Tibial nerve (tissue), 4 donors: ENCODE results near the gene PILRB. TPM values are rescaled to one million over a fixed set of nuclear protein-coding genes. Genes with fewer than 3 reads are reported as not detected.
A peak's percentile ranks its signal among the peaks of the same experiment; 100 is the strongest.
"Not testable (repeated sequence)": the region's sequence is repeated elsewhere in the genome, so short reads cannot be mapped to it uniquely, and the experiment has no call there.

Experiments
- DNase-seq, 2 donors: peaks; one replicate each; pipeline ENCODE4 v3.0.0-alpha.2; 2019; ENCODE audit warnings: low spot score in 2 of 2
- H3K27ac ChIP-seq, 4 donors: fragments of 200-600 bp; sonication (generic) in 3 of 4; one replicate each; pipeline ENCODE4 v1.5.1; 2017 to 2019; ENCODE audit warnings: mild to moderate bottlenecking in 1 of 4
- H3K27me3 ChIP-seq, 2 donors: fragments of 200-600 bp; sonication (generic) in 1 of 2; one replicate each; pipeline versions ENCODE4 v1.5.1 to v1.6.0; 2017 to 2019
- H3K36me3 ChIP-seq, 3 donors: fragments of 200-600 bp; sonication (generic); one replicate each; pipeline ENCODE4 v1.5.1; 2018 to 2019
- H3K4me1 ChIP-seq, 4 donors: fragments of 200-600 bp; sonication (generic) in 3 of 4; one replicate each; pipeline ENCODE4 v1.5.1; 2017 to 2019
- H3K4me3 ChIP-seq, 4 donors: fragments of 200-600 bp; sonication (generic) in 3 of 4; one replicate each; pipeline ENCODE4 v1.5.1; 2017 to 2019; ENCODE audit warnings: mild to moderate bottlenecking in 1 of 4, moderate library complexity in 1 of 4
- H3K9me3 ChIP-seq, 4 donors: fragments of 200-600 bp; sonication (generic) in 3 of 4; one replicate each; pipeline ENCODE4 v1.5.1; 2017 to 2019
- EP300 ChIP-seq, 2 donors: sonication (generic); formaldehyde crosslinking; IDR thresholded peaks; one replicate each; pipeline ENCODE4 v1.6.1; 2017; ENCODE audit warnings: antibody characterized with exemption in 2 of 2, mild to moderate bottlenecking in 1 of 2
- POLR2A ChIP-seq, 2 donors: fragments of 450-650 bp; IDR thresholded peaks; one replicate each; pipeline ENCODE4 v1.6.1; 2017; ENCODE audit warnings: antibody characterized with exemption in 2 of 2, mild to moderate bottlenecking in 2 of 2, moderate library complexity in 2 of 2
- WGBS, 2 donors: methylation state at CpG; one replicate each; pipeline ENCODE4 v1.1.5; 2018; 5-methylcytosine and 5-hydroxymethylcytosine counted together
- total RNA-seq, 4 donors: library from RNA; depleted of rRNA; stranded (reverse); fragments of >200 nt; gene quantifications; one replicate each; pipeline ENCODE4 v1.1.0, GENCODE V29; 2016
- TF ChIP-seq, protein P1 (sequence below), 5 experiments: fragments of 200-600 bp in 3 of 5; fragments of 450-650 bp in 2 of 5; sonication (generic) in 3 of 5; IDR thresholded peaks; one replicate each; pipeline ENCODE4 v1.5.1; 2016 to 2019; ENCODE audit warnings: antibody characterized with exemption in 5 of 5, mild to moderate bottlenecking in 3 of 5, moderate library complexity in 2 of 5

PILRB gene
- 100 to 1,000 TPM; 107 to 152 (median 132) TPM for total RNA-seq

DNA sequence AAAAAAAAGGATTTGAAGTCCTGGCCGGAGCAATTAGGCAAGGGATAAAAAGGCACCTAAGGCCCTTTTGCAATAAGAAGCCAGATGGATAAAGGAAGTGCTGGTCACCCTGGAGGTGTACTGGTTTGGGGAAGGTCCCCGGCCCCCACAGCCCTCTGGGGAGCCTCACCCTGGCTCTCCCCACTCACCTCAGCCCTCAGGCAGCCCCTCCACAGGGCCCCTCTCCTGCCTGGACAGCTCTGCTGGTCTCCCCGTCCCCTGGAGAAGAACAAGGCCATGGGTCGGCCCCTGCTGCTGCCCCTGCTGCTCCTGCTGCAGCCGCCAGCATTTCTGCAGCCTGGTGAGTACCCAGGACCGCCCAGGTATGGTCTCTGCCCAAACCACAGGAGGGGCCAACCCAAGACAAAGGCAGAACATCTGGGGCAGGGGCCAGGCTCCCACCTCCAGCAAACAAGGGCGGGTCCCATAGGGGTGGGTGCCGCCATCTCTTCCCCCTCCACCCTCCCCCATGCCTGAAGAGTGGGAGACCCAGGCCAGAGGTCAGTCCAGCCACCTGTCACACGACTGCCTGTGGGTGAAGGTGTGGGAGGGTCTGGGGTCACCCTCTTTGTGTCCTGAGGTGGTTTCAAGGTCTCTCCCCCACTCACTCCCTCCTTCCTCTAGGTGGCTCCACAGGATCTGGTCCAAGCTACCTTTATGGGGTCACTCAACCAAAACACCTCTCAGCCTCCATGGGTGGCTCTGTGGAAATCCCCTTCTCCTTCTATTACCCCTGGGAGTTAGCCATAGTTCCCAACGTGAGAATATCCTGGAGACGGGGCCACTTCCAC is at the start of gene PILRB:
Gene PILRB (plus strand): TSS at position 91 of the 830 bp plus-strand sequence. CDS start 186 bp downstream, at position 277.
- DNase-seq: no peak
- WGBS, 2 donors: 80 to 82% methylated on average over 11 of the region's 11 CpGs
- TF ChIP-seq POLR2A (IDR thresholded peaks at IDR 0.05) (no peak), EP300 (IDR thresholded peaks at IDR 0.05) (no peak)
- TF ChIP-seq, protein P1, sequence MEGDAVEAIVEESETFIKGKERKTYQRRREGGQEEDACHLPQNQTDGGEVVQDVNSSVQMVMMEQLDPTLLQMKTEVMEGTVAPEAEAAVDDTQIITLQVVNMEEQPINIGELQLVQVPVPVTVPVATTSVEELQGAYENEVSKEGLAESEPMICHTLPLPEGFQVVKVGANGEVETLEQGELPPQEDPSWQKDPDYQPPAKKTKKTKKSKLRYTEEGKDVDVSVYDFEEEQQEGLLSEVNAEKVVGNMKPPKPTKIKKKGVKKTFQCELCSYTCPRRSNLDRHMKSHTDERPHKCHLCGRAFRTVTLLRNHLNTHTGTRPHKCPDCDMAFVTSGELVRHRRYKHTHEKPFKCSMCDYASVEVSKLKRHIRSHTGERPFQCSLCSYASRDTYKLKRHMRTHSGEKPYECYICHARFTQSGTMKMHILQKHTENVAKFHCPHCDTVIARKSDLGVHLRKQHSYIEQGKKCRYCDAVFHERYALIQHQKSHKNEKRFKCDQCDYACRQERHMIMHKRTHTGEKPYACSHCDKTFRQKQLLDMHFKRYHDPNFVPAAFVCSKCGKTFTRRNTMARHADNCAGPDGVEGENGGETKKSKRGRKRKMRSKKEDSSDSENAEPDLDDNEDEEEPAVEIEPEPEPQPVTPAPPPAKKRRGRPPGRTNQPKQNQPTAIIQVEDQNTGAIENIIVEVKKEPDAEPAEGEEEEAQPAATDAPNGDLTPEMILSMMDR (IDR thresholded peaks at IDR 0.05): no peak
- Histone ChIP-seq H3K36me3 (peaks cover 6 to 100% (median 48%) of the 10 kb centered on the region in 3 donors), H3K4me1 (no peaks in the 10 kb centered on the region), H3K4me3 (no peak within 1 kb of the TSS), H3K27ac (no peak within 1 kb of the TSS), H3K9me3 (no peaks in the 10 kb centered on the region), H3K27me3 (no peaks in the 10 kb centered on the region)

DNA sequence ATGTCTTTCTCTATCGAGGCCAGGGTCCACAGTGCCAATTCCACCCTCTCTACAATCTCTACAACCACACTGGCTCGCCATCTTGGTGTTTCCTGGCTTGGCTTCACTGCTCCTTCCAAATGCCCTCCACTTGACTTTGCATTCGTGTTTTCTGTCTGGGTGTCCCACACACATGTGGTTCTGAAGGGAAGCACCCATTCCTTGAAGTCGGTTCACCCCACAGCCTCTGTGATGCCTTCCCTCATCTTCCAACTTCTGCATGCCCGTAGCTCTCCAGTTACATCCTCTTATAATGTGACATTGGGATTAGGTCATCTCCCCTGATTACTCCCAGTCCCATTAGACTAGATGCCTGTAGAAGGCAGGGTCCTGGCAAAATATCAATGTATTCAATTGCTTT is 39.6 kb upstream of the PILRB start:
- H3K4me1 ChIP-seq, H3K9me3 ChIP-seq, DNase-seq, H3K27ac ChIP-seq, H3K4me3 ChIP-seq, H3K27me3 ChIP-seq: not testable (repeated sequence)
- H3K36me3 ChIP-seq: peaks cover 0 to 20% (median 0%) of the 10 kb centered on the region in 3 donors
- WGBS, 2 donors: 78 to 97% methylated on average over 5 of the region's 5 CpGs

DNA sequence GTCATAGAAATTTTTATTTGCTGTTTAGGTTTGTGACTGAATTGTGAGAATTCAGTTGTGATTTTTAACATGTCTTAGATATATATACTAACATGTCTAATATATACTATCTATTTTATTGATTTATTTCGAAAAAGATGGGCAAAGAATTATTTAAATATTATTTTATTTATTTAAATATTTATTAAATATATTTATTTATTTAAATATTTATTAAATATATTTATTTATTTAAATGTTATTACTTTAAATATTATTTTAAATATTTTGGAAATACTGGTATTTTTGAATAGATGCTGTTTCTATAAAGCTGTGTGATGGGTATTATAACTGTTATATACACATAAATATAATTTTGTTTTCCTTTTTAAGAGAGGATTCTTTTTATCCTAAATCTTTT is 36.3 kb upstream of the PILRB start:
- H3K4me1 ChIP-seq, DNase-seq, H3K4me3 ChIP-seq, H3K9me3 ChIP-seq, H3K27ac ChIP-seq, H3K27me3 ChIP-seq: not testable (repeated sequence)
- 90 to 98% methylated on average over 1 of the region's 1 CpG for WGBS, 2 donors
- H3K36me3 ChIP-seq: peaks cover 0 to 47% (median 0%) of the 10 kb centered on the region in 3 donors

DNA sequence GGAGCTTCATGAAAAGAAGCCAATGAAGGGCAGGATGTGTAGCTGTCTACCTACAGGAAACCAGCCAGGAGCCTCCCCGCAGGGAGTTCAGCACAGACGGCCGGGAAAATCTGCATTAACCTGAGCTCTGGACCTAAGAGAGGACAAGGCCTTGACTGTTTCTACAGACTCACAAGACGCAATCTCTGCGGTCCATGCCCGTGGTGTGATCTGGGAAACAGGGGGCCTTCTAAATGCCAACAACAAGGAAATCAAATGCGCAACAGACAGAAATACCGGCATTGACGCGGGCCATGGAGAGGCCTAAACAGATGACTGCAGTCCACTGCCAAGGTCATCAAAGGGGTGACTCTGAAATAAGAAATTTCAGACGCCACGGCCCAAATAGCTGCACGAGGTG is 33.7 kb upstream of the PILRB start:
- WGBS, 2 donors: 91% methylated on average over 13 of the region's 13 CpGs
- H3K36me3 ChIP-seq: peaks cover 0 to 64% (median 0%) of the 10 kb centered on the region in 3 donors
- not testable (repeated sequence) for DNase-seq

DNA sequence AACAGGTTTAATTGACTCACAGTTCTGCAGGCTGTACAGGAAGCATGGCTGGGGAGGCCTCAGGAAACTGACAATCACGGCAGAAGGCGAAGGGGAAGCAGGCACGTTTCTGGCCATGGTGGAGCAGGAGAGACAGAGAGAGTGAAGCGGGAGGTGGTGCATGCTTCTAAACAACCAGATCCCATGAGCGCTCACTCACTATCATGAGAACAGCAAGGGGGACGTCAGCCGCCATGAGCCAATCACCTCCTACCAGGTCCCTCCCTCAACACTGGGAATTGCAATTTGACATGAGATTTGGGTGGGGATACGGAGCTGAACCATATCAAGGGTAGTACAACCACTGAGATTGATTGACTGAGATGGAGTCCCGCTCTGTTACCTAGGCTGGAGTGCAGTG is 32.2 kb upstream of the PILRB start:
- H3K27ac ChIP-seq, H3K9me3 ChIP-seq, H3K4me1 ChIP-seq, H3K4me3 ChIP-seq, H3K27me3 ChIP-seq, DNase-seq: not testable (repeated sequence)
- 91 to 92% methylated on average over 9 of the region's 9 CpGs for WGBS, 2 donors
- H3K36me3 ChIP-seq: peaks cover 0 to 54% (median 0%) of the 10 kb centered on the region in 3 donors

More for the DNA sequence above, 33.7 kb upstream of the PILRB start:
- H3K27me3 ChIP-seq, H3K27ac ChIP-seq, H3K4me3 ChIP-seq, H3K4me1 ChIP-seq, H3K9me3 ChIP-seq: not testable (repeated sequence)

DNA sequence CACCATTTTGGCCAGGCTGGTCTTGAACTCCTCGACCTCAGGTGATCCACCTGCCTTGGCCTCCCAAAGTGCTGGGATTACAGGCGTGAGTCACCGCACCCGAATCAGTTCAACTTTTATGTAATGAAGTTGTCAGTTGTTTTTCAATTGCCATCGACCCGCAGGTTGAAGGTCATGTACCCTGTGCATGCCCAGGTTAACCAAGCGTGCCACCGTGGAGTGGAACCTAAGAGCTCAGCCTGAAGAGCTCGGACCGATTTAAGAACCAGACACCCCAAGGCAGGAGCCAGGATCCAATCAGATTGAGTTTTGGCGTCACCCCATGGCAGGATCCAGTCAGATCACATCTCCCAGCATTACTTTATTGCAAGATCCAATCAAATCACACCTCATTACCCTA is 31.0 kb upstream of the PILRB start:
- H3K36me3 ChIP-seq: peaks cover 0 to 52% (median 0%) of the 10 kb centered on the region in 3 donors

DNA sequence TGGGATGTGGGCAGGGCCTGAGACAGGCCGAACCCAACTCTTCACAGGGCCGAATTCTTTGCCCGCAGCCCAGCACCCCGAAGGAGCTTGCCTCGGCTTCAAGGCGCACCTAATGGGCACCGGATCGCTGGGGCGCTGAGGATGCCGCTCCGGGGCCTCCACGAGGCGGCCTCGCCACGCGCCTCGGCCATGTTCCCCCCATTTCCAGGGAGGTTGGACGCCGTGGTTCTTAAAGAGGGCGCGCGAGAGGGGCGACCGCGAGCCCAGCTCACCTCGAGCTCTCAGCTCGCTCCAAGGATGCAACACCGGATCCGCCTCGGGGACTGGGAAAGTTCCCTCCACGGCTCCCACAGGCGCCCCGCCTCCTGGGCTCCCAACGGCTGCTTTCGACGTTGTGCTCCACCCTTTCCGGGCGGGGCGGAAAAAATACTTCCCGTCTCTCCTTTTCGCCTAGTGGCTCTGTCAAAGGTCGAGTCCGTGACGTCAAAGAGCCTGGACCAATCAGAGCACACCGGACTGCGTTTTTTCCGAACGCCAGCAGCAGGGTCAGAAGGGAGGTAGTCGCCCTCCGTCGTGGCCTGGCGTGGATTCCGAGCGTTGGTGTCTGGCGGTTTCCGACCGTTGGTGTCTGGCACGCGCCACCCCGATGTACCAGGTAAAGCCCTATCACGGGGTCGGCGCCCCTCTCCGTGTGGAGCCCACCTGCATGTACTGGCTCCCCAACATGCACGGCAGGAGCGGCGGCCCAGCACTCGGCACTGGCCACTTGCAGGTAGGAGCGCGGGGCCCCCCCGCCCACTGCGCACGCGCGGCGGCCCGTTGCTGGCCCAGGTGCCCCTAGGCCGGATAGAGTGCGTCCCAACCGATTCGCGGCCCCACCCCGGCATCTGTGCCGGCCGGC is 22.1 kb upstream of the PILRB start:
- H3K4me3 ChIP-seq: peak overlapping the region; percentile 64 to 95 (median 78)
- H3K4me1 ChIP-seq: peaks cover 0 to 20% (median 6%) of the 10 kb centered on the region in 4 donors
- H3K27ac ChIP-seq: peak overlapping the region; percentile 87 to 95 (median 92)
- H3K9me3 ChIP-seq, H3K27me3 ChIP-seq: not testable (repeated sequence)
- peak; percentile 87 to 99 for TF ChIP-seq EP300 (IDR thresholded peaks at IDR 0.05)
- TF ChIP-seq POLR2A (IDR thresholded peaks at IDR 0.05): peak; percentile 98 to 99
- TF ChIP-seq, protein P1 (IDR thresholded peaks at IDR 0.05): peak in 3 of 5 experiments; percentile 6 to 48 (median 36)
- H3K36me3 ChIP-seq: peaks cover 0 to 17% (median 0%) of the 10 kb centered on the region in 3 donors
- peak; percentile 77 to 81 for DNase-seq
- WGBS, 2 donors: 0% methylated on average over 65 to 71 of the region's 85 CpGs

More for the DNA sequence above, 31.0 kb upstream of the PILRB start:
- 96 to 99% methylated on average over 9 to 10 of the region's 11 CpGs for WGBS, 2 donors
- DNase-seq, H3K4me1 ChIP-seq, H3K4me3 ChIP-seq, H3K27ac ChIP-seq, H3K27me3 ChIP-seq, H3K9me3 ChIP-seq: not testable (repeated sequence)

DNA sequence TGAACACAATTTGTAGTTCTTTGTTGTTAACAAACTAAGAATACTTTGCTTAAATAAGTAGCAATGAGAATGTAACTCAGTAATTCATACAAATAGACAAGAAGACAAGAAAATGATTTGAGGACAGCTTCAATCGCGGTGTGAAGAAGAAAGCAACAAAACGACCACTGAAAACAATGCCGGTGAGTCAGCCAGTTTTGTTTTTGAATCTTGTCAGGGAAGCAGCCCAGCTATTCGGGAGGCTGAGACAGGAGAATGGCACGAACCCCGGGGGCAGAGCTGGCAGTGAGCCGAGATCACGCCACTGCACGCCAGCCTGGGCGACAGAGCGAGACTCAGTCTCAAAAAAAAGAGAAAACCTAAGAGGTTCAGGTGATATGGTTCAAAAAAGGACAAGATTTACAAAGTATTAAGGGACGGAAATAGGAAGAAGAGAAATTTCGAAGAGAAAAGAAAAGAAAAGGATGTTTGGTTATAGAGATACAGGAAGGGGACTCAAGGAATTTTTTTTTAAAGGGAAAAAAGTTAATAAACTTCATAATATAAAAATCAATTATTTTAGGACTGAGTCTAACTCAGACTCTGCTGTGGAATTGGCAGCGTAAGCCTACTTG is 19.7 kb upstream of the PILRB start:
- H3K9me3 ChIP-seq, H3K27ac ChIP-seq, DNase-seq, H3K4me3 ChIP-seq, H3K27me3 ChIP-seq: not testable (repeated sequence)
- H3K36me3 ChIP-seq: peaks cover 0 to 36% (median 0%) of the 10 kb centered on the region in 3 donors
- H3K4me1 ChIP-seq: peaks cover 0 to 24% (median 6%) of the 10 kb centered on the region in 4 donors
- 78 to 79% methylated on average over 15 of the region's 15 CpGs for WGBS, 2 donors

DNA sequence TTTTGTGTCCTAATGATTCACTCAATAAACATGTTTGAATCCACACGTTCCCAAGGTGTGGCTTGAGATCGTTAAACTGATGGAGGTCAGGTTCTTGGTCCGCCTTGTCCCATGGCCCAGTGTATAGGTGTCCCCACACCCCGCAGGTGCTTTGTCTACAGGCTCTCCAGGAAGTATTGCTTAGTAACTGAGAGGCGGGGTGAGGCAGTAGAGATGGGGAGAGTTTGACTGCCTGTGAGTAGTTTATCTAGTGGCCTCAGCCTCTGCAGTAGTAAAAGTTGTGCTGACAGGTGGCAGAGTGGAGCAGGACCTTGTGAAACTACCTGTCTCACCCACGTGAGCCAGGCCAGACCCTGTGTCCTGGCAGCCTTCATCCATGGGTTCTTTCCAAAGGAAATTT is 16.6 kb upstream of the PILRB start:
- not testable (repeated sequence) for DNase-seq, H3K9me3 ChIP-seq, H3K4me3 ChIP-seq, H3K27ac ChIP-seq, H3K27me3 ChIP-seq
- Histone ChIP-seq H3K36me3 (peaks cover 0 to 47% (median 0%) of the 10 kb centered on the region in 3 donors), H3K4me1 (peaks cover 0 to 31% (median 7%) of the 10 kb centered on the region in 4 donors)
- 75 to 81% methylated on average over 6 of the region's 6 CpGs for WGBS, 2 donors
